Stomach smooth muscle (tissue), 2 donors: ENCODE results near the gene TMIE.

ENCODE experiments used
- H3K27ac ChIP-seq: one replicate; pipeline ENCODE4 v1.7.0; 2013; ENCODE audit warnings: mild to moderate bottlenecking, low read length, inconsistent platforms
- H3K27me3 ChIP-seq, 2 donors: one replicate each; pipeline ENCODE4 v1.7.0; 2013; ENCODE audit warnings: low read length in 2 of 2; ENCODE audit not compliant: insufficient read depth in 2 of 2, control insufficient read depth in 1 of 2
- H3K36me3 ChIP-seq, 2 donors: one replicate each; pipeline ENCODE4 v1.7.0; 2013; ENCODE audit warnings: low read length in 2 of 2; ENCODE audit not compliant: control insufficient read depth in 2 of 2, insufficient read depth in 2 of 2
- H3K4me1 ChIP-seq: one replicate; pipeline ENCODE4 v1.7.0; 2013; ENCODE audit warnings: low read length; ENCODE audit not compliant: control insufficient read depth, insufficient read depth
- H3K4me3 ChIP-seq, 2 donors: one replicate each; pipeline ENCODE4 v1.7.0; 2013; ENCODE audit warnings: low read length in 2 of 2
- H3K9ac ChIP-seq, 2 donors: one replicate each; pipeline ENCODE4 v1.7.0; 2013; ENCODE audit warnings: low read length in 2 of 2, mild to moderate bottlenecking in 1 of 2
- H3K9me3 ChIP-seq, 2 donors: one replicate each; pipeline ENCODE4 v1.7.0; 2013; ENCODE audit warnings: low read length in 2 of 2; ENCODE audit not compliant: control insufficient read depth in 2 of 2
- donor health status: healthy.
- donor health status: Pancreatic carcinoma.

Gene TMIE

DNA sequence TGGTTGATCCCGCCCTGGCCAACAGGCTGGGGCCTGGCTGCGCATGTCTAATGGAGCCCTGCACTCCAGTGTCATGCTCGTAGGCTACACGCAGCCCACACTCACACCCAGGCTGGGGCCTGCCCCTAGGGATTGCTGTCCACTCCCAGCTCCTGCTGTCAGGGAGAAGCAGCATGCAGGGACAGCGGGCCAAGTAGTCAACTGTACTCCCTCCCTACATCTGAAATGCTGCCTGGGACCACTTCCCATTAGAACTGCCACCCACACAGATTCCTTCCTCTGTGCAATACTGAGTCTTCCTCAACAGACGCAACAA is 23.8 kb upstream of the TMIE start:
- Histone ChIP-seq H3K9me3 (no peaks in the 10 kb centered on the region), H3K27ac (no peak overlapping the region), H3K27me3 (no peaks in the 10 kb centered on the region), H3K36me3 (no peaks in the 10 kb centered on the region), H3K9ac (no peak overlapping the region), H3K4me1 (peaks cover 6% of the 10 kb centered on the region), H3K4me3 (no peak overlapping the region)

DNA sequence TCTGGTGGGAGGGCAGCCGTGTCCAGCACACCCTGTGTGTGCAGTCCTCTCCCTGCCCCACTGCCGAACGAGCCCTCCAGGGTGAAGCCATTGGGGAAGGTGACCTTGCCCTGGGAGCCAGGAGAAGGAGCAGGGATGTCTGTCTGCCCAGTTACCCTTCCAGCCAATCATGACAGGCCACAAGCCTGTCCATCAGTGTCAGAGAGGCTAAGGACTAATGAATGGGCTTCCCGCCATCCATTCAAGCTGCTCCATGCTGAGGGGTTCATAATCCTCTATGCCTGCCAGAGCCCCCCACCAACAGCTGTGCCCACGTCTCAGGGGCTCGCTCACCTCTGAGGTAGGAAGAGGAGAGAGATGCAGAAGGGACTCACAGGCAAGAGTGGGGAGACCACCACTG is 22.9 kb upstream of the TMIE start:
- no peaks in the 10 kb centered on the region for H3K27me3 ChIP-seq
- no peak overlapping the region for H3K9ac ChIP-seq
- no peaks in the 10 kb centered on the region for H3K36me3 ChIP-seq
- no peaks in the 10 kb centered on the region for H3K9me3 ChIP-seq
- H3K4me1 ChIP-seq, result peaks cover 6% of the 10 kb centered on the region
- H3K4me3 ChIP-seq, result no peak overlapping the region
- no peak overlapping the region for H3K27ac ChIP-seq

DNA sequence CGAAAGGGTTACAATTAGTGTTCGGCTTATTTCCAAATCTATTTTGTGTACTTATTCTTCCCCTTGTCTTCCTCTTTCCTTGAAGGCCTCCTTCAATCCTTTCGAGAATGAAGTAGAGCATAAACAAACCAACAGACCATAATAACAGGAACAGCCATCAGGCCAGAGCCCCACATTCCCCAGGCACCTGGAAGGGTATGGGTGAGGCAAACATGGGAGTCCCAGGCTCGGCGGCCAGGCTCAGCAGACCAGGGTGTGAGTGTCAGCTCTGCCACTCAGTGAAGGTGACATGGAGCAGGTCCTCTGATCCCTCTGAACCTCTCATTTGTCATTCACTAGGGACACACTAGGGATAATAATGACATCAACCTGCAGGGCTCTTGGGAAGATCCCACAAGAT is 21.5 kb upstream of the TMIE start:
- no peaks in the 10 kb centered on the region for H3K9me3 ChIP-seq
- no peaks in the 10 kb centered on the region for H3K36me3 ChIP-seq
- peaks cover 6% of the 10 kb centered on the region for H3K4me1 ChIP-seq
- no peak overlapping the region for H3K4me3 ChIP-seq
- H3K27me3 ChIP-seq, result no peaks in the 10 kb centered on the region
- no peak overlapping the region for H3K27ac ChIP-seq
- no peak overlapping the region for H3K9ac ChIP-seq

DNA sequence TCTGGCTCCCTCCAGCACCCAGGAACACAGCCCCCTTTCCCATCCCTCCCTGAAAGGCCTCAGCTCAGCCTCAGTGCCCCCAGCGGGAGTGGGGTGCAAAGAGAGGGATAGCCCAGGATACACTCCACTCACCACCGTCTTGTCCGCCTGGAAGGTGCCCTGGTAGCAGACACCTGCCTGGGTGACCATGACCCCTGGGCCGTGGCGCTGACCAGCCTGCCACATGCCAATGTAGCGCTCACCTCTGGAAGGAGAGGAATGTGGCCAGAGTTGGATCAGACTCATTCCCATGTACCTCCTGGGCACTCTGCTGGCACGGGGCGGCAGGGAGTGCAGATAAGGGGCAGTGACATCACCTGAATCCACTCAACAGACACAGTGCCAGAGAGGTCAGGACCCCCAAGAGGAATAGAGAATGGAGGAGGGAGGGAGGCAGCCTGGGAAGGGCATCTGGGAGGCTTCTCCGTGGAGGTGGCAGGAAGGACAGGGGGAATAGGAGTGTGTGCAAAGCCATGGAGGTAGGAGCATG is 20.8 kb upstream of the TMIE start:
- Histone ChIP-seq H3K4me1 (peaks cover 6% of the 10 kb centered on the region), H3K27me3 (no peaks in the 10 kb centered on the region), H3K9ac (no peak overlapping the region), H3K36me3 (no peaks in the 10 kb centered on the region), H3K27ac (no peak overlapping the region), H3K4me3 (no peak overlapping the region), H3K9me3 (no peaks in the 10 kb centered on the region)

DNA sequence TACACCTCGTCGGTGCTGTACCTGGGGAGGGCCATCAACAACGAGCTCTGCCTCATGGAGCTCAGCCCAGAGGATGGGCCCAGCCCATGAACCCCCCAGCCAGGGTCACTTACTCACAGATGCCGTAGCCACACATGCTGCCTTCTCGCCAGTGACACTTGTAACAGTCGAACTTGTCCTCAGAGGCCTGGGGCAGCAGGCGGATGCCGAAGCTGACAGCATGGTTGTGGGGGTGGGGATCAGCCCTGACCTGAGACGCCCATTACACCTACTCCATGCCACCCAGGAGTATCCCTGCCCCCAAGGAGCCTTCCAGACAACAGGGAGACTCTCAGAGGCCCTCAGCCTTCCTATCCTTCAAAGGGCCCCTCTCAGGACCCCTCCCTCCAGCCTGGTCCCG is 19.8 kb upstream of the TMIE start:
- H3K36me3 ChIP-seq, result no peaks in the 10 kb centered on the region

DNA sequence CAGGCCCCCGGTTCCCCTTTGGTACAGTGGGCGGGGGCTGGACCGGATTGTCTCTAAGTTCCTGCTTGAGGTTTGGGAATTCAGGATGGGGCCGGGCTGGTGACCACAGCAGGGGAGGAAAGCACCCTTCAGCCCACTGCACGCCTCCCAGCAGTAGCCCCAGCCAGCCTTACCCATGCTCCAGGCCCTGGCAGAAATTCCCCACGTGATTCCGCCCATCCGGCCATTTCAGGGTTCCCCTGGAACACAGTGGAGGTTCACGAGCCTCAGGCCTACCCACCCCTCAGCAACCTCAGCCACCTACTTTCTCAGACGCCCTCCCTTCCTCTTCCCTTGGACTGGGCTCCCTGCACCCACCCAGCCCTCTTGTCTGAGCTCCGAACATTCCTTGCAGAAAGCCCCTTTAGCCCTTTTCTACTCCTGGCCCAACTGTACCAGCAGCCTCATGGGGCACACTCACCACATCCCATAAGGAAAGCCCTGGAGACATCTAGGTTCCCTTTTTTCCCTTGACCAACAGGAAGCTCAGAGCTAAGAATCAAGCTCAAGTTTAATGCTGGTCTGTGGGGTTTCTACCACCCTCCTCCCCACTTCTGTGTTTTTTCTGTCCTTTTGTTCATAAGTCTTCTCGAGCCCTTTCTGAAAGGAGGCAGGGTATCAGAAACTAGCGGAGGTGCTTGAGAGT is 19.2 kb upstream of the TMIE start:
- Histone ChIP-seq H3K4me1 (no peaks in the 10 kb centered on the region), H3K36me3 (no peaks in the 10 kb centered on the region), H3K4me3 (no peak overlapping the region), H3K27ac (no peak overlapping the region), H3K9ac (no peak overlapping the region), H3K27me3 (no peaks in the 10 kb centered on the region), H3K9me3 (no peaks in the 10 kb centered on the region)

More for the DNA sequence above, 19.8 kb upstream of the TMIE start:
- Histone ChIP-seq H3K27ac (no peak overlapping the region), H3K4me3 (no peak overlapping the region), H3K4me1 (peaks cover 1% of the 10 kb centered on the region), H3K9me3 (no peaks in the 10 kb centered on the region), H3K27me3 (no peaks in the 10 kb centered on the region), H3K9ac (no peak overlapping the region)

DNA sequence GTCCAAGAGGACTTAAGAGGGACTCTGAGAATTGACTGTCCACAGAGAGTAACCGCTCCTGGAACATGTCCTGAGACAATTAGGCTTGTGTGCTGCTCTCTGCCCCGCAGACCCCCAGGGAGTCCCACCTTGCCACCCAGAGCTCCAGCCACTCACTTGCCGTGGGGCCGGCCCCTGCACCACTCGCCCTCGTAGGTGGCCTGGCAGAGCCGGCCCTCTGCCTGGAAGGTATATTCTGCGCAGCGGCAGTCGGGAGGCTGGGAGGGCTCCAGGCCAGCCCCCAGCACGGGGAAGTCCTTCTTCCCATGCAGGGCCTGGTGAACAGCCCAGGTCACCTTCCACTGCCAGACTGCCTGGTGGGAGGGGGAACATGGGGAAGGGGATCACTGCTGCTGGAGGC is 18.2 kb upstream of the TMIE start:
- Histone ChIP-seq H3K27ac (no peak overlapping the region), H3K9ac (no peak overlapping the region), H3K27me3 (no peaks in the 10 kb centered on the region), H3K36me3 (no peaks in the 10 kb centered on the region), H3K9me3 (no peaks in the 10 kb centered on the region), H3K4me3 (no peak overlapping the region), H3K4me1 (no peaks in the 10 kb centered on the region)

DNA sequence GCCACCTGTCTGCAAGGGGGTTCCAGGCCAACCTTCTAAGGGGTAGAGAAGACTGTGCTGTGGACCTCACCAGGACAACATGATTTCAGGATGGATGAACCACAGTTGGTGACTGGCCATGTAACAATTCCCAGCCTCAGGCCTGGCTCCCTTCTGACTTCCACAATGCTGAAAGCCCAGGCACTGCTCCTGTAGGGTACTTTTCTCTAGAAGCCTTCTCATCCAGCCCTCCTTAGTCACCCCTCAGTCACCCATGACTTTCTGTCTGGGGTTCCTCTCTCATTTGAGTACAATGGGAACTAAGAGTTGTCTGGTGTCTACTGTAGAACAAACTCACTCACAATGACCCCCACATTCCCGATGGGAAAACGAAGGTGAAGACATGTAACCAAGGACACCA is 16.3 kb upstream of the TMIE start:
- Histone ChIP-seq H3K4me3 (no peak overlapping the region), H3K36me3 (peaks cover 0 to 2% of the 10 kb centered on the region in 2 donors), H3K27ac (no peak overlapping the region), H3K4me1 (no peaks in the 10 kb centered on the region), H3K9ac (no peak overlapping the region), H3K9me3 (no peaks in the 10 kb centered on the region), H3K27me3 (no peaks in the 10 kb centered on the region)

DNA sequence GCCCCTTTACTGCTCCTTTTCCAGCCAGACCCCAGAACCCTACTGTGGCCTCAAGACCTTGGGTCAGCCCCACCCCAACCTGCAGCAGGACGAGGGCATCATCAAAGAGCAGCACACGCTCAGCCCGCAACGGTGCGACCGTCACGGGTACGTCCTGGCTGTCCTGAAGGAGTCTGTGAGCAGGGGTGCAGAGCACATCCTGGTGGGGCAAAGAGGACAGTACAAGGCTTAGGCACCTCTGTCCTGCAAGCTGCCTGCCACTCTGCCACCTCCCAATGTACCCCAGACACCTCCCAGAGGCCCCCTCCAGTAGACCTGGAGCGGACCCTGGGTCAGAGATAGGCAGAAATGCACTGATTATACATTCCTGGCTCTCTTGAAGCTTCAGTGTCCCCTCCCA is 15.7 kb upstream of the TMIE start:
- H3K27me3 ChIP-seq, result no peaks in the 10 kb centered on the region
- peaks cover 0 to 2% of the 10 kb centered on the region in 2 donors for H3K36me3 ChIP-seq
- no peak overlapping the region for H3K9ac ChIP-seq
- H3K4me1 ChIP-seq, result peaks cover 1% of the 10 kb centered on the region
- no peak overlapping the region for H3K27ac ChIP-seq
- H3K9me3 ChIP-seq, result no peaks in the 10 kb centered on the region
- H3K4me3 ChIP-seq, result no peak overlapping the region

DNA sequence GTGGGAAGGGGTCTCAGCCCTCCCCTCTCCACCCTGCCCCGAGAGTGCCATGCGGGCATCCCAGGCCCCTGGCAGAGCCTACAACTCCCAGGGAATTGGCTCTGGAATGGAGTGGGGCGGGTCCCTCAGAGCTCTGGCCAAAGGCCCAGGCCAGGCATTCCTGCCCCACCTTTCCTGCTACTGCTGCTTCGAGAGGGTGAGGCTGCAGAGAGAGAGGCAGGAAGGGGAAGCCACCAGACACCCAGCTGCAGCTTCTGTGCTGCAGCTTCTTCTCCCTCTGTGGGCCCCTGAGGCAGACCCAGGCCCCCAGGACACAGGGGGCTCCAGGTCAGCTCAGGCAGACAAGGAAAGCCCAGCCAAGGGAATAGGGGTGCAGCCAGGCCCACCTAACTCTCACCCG is 10.4 kb upstream of the TMIE start:
- H3K4me1 ChIP-seq, result peaks cover 42% of the 10 kb centered on the region

DNA sequence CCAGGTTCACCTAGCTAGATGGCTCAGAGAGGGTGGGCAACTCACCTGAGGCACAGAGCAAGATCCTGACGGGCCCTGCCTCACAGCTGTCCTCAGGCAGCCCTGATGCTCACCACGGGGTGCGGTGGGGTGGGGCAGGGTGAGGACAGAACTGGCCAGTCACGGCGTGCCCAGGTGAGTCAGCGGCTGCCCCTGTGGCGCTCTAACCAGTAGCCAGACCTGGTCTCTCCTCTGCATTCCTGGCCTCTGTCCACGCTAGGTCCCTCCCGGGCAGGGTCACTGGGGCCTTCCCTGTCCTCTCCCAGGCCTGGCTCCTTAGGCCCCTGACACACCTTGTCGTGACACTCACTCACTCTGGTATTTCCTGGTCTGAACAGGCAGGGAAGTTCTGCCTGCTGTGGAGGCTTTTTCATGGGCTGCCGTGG is 8.6 kb upstream of the TMIE start:
- Histone ChIP-seq H3K9ac (peak overlapping the region in 1 of 2 donors; percentile 64), H3K27ac (no peak overlapping the region), H3K36me3 (peaks cover 0 to 2% of the 10 kb centered on the region in 2 donors), H3K9me3 (no peaks in the 10 kb centered on the region), H3K4me1 (peaks cover 59% of the 10 kb centered on the region), H3K4me3 (peak overlapping the region; percentile 79 to 83), H3K27me3 (peaks cover 3 to 4% of the 10 kb centered on the region in 2 donors)

More for the DNA sequence above, 10.4 kb upstream of the TMIE start:
- H3K36me3 ChIP-seq, result peaks cover 0 to 2% of the 10 kb centered on the region in 2 donors
- no peak overlapping the region for H3K9ac ChIP-seq
- H3K27me3 ChIP-seq, result peaks cover 3 to 4% of the 10 kb centered on the region in 2 donors
- no peaks in the 10 kb centered on the region for H3K9me3 ChIP-seq
- no peak overlapping the region for H3K27ac ChIP-seq
- H3K4me3 ChIP-seq, result no peak overlapping the region
